Hepatocyte (in vitro differentiated cells): ENCODE results near the gene SDHA. TPM values are rescaled to one million over a fixed set of nuclear protein-coding genes. Genes with fewer than 3 reads are reported as not detected.
A peak's percentile ranks its signal among the peaks of the same experiment; 100 is the strongest.

ENCODE experiments used
- DNase-seq: peaks from one replicate; pipeline ENCODE4 v3.0.0-alpha.2; 2016; ENCODE audit warnings: low spot score
- H2AFZ ChIP-seq: fragments of 200-600 bp; sonication (generic); 2 replicates; pipeline ENCODE4 v1.6.0; 2016; ENCODE audit warnings: antibody characterized with exemption, mild to moderate bottlenecking
- H3K27ac ChIP-seq: fragments of 200-600 bp; sonication (generic); 2 replicates; pipeline ENCODE4 v1.5.1; 2016; ENCODE audit warnings: mild to moderate bottlenecking
- H3K27me3 ChIP-seq: fragments of 200-600 bp; sonication (generic); 2 replicates; pipeline ENCODE4 v1.6.1; 2016
- H3K36me3 ChIP-seq: fragments of 200-600 bp; sonication (generic); replicated peaks from 2 replicates; pipeline ENCODE4 v1.5.1; 2016; ENCODE audit warnings: low read depth; ENCODE audit not compliant: insufficient read depth
- H3K4me1 ChIP-seq: fragments of 200-600 bp; sonication (generic); 2 replicates; pipeline ENCODE4 v1.5.1; 2016; ENCODE audit warnings: mild to moderate bottlenecking, moderate library complexity; ENCODE audit not compliant: insufficient read depth
- H3K4me2 ChIP-seq: fragments of 200-600 bp; sonication (generic); 2 replicates; pipeline ENCODE4 v1.6.0; 2016
- H3K4me3 ChIP-seq: fragments of 200-600 bp; sonication (generic); 2 replicates; pipeline ENCODE4 v1.5.1; 2016; ENCODE audit warnings: mild to moderate bottlenecking
- H3K79me2 ChIP-seq: fragments of 200-600 bp; sonication (generic); 2 replicates; pipeline ENCODE4 v1.6.0; 2017; ENCODE audit warnings: mild to moderate bottlenecking
- H3K9me2 ChIP-seq: fragments of 200-600 bp; sonication (generic); replicated peaks from 2 replicates; pipeline ENCODE4 v1.6.0; 2017; ENCODE audit warnings: mild to moderate bottlenecking; ENCODE audit not compliant: insufficient read depth
- H3K9me3 ChIP-seq: fragments of 200-600 bp; sonication (generic); 2 replicates; pipeline ENCODE4 v1.5.1; 2016; ENCODE audit warnings: low read depth, mild to moderate bottlenecking
- H4K20me1 ChIP-seq: fragments of 200-600 bp; sonication (generic); 2 replicates; pipeline ENCODE4 v1.6.0; 2016; ENCODE audit warnings: mild to moderate bottlenecking; ENCODE audit not compliant: insufficient read depth, poor library complexity, severe bottlenecking
- EZH2 ChIP-seq: fragments of 200-600 bp; sonication (generic); IDR thresholded peaks from 2 replicates; pipeline ENCODE4 v1.6.1; 2016; ENCODE audit warnings: antibody characterized with exemption, mild to moderate bottlenecking, borderline replicate concordance
- EZH2phosphoT487 ChIP-seq: fragments of 200-600 bp; sonication (generic); IDR thresholded peaks from one replicate; pipeline ENCODE4 v1.6.1; 2018; ENCODE audit warnings: antibody characterized with exemption, mild to moderate bottlenecking, low read depth, moderate library complexity; ENCODE audit not compliant: unreplicated experiment, severe bottlenecking
- WGBS: methylation state at CpG from one replicate; pipeline ENCODE4 v1.1.6; 2016; ENCODE audit warnings: low lambda C conversion rate; ENCODE audit errors: missing lambda C conversion rate; 5-methylcytosine and 5-hydroxymethylcytosine counted together
- polyA plus RNA-seq: library from polyadenylated mRNA; unstranded; fragments of >200 nt; fragmentation: Nextera tagmentation; extraction: Ambion mirVana; gene quantifications from 2 replicates; pipeline ENCODE4 v1.2.1, GENCODE V29; 2016
- total RNA-seq: library from RNA; depleted of rRNA; stranded (reverse); fragments of >200 nt; gene quantifications from 2 replicates; pipeline ENCODE4 v1.2.3, GENCODE V29; 2014
- TF ChIP-seq, protein P1 (sequence below): fragments of 200-600 bp; sonication (generic); IDR thresholded peaks from 2 replicates; pipeline ENCODE4 v1.5.1; 2016; ENCODE audit warnings: antibody characterized with exemption, mild to moderate bottlenecking; ENCODE audit not compliant: poor library complexity

SDHA gene
- total and polyA plus RNA-seq, 2 experiments from 2014 or later: 102 to 159 TPM

GRCh38 chr5:188488-189481 lies 29.3 kb upstream of the SDHA start:
- peak; percentile 92 for DNase-seq
- Histone ChIP-seq H3K4me3 (no peak overlapping the region), H3K4me2 (peak overlapping the region; percentile 71), H2AFZ (no peak overlapping the region), H3K9me3 (no peaks in the 10 kb centered on the region), H3K79me2 (no peaks in the 10 kb centered on the region), H3K36me3 (no peaks in the 10 kb centered on the region), H3K27ac (no peak overlapping the region), H4K20me1 (no peaks in the 10 kb centered on the region), H3K4me1 (no peaks in the 10 kb centered on the region), H3K27me3 (no peaks in the 10 kb centered on the region), H3K9me2 (no peaks in the 10 kb centered on the region)
- TF ChIP-seq, protein P1, sequence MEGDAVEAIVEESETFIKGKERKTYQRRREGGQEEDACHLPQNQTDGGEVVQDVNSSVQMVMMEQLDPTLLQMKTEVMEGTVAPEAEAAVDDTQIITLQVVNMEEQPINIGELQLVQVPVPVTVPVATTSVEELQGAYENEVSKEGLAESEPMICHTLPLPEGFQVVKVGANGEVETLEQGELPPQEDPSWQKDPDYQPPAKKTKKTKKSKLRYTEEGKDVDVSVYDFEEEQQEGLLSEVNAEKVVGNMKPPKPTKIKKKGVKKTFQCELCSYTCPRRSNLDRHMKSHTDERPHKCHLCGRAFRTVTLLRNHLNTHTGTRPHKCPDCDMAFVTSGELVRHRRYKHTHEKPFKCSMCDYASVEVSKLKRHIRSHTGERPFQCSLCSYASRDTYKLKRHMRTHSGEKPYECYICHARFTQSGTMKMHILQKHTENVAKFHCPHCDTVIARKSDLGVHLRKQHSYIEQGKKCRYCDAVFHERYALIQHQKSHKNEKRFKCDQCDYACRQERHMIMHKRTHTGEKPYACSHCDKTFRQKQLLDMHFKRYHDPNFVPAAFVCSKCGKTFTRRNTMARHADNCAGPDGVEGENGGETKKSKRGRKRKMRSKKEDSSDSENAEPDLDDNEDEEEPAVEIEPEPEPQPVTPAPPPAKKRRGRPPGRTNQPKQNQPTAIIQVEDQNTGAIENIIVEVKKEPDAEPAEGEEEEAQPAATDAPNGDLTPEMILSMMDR: peak; percentile 83
- no peak for TF ChIP-seq EZH2phosphoT487
- WGBS: 43% methylated on average over 36 of the region's 37 CpGs

GRCh38 chr5:189486-189885 lies 28.6 kb upstream of the SDHA start:
- Histone ChIP-seq H3K27ac (no peak overlapping the region), H3K9me2 (no peaks in the 10 kb centered on the region), H3K4me1 (no peaks in the 10 kb centered on the region), H4K20me1 (no peaks in the 10 kb centered on the region), H3K4me3 (no peak overlapping the region), H3K9me3 (no peaks in the 10 kb centered on the region), H3K79me2 (no peaks in the 10 kb centered on the region), H3K4me2 (no peak overlapping the region), H3K27me3 (no peaks in the 10 kb centered on the region), H2AFZ (no peak overlapping the region), H3K36me3 (no peaks in the 10 kb centered on the region)
- WGBS: 89% methylated on average over 10 of the region's 10 CpGs
- TF ChIP-seq, protein P1: no peak
- TF ChIP-seq EZH2phosphoT487 (no peak), EZH2 (no peak)
- no peak for DNase-seq

DNA sequence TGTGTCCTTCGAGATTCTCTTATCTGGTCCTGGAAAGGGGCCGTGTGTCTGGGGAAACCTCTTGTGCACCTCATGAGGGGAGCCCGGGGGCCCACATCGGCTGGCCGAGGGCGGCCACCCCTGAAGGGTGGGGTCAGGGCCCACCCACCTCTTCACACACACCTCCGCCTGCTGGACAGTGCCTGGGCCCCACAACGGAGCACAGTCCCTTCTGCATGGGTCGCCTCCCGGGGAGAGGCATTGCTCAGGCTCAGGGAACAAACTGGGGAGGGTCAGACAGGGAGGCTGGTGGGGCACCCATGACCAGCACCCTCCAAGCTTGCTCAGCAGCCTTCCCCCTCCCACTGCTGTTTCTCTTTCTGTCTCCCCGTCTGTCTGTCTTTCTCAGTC lies 28.1 kb upstream of the SDHA start:
- Histone ChIP-seq H3K9me2 (no peaks in the 10 kb centered on the region), H3K79me2 (no peaks in the 10 kb centered on the region), H3K4me1 (no peaks in the 10 kb centered on the region), H3K9me3 (no peaks in the 10 kb centered on the region), H4K20me1 (no peaks in the 10 kb centered on the region), H3K27ac (no peak overlapping the region), H3K36me3 (no peaks in the 10 kb centered on the region), H3K27me3 (no peaks in the 10 kb centered on the region), H2AFZ (no peak overlapping the region), H3K4me3 (no peak overlapping the region), H3K4me2 (no peak overlapping the region)
- no peak for DNase-seq
- TF ChIP-seq EZH2 (no peak), EZH2phosphoT487 (no peak)
- TF ChIP-seq, protein P1: no peak
- 75% methylated on average over 11 of the region's 11 CpGs for WGBS
